ACHN (cell line): ENCODE measurements around the gene GPER1.
A peak's percentile ranks its signal among the peaks of the same experiment; 100 is the strongest.
"Not testable (repeated sequence)": the region's sequence is repeated elsewhere in the genome, so short reads cannot be mapped to it uniquely, and the experiment has no call there.

Experiments used
- DNase-seq: peaks from one replicate; pipeline ENCODE4 v3.0.0-alpha.2; 2015
- in situ Hi-C: cut with HindIII; loops from 2 replicates; pipeline ENCODE4 v1.10.0; 2017; ENCODE audit warnings: low sequenced_read_pairs, low pct_ligation_motif_present, low pct_unique_long_range_greater_than_20kb

The GPER1 gene

DNA sequence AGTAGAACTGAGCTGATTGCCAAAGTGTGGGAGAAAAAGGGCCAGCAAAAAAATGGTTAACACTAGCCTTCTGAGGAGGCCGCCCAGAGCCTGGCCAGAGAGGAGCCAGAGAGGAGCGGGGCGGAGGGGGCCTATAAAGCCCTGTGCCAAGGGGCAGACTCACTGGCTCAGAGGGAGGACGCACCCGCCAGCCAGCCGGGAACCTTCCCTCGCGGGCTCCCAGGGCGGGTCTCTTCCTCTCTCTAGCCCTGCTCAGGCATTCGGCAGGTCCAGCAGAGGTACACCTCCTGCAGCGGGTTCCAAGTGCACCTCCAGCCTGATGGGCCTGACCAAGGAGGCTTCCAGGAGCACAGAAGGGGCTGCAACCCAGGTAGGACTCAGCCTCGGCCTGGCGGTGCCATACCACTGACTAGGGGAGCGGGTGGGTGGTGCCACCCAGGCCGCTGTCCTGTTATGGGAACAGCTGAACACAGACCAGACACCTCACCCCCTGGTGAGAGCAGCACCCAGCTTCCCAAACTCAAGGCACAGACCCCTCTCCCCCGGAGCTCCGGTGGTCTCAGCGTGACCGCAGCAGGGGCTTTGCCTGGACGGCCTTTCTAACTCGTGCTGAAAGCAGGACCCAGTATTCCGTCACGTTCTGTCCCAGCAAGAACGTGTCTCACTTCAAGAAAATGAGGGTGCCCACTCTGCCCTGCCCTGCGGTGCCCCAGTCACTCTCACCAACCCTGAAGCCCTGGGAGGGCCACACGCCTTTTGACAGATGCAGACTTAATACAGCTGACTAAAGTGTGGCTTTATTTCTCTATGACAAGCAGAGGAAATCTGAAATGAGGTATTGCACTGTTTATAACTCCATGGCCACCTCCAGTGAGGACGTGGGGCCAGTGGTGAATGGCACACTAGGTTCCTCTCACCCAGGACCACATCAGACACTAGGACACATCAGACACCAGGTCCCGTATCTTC is at the start of gene GPER1:
TSS of gene GPER1 (plus strand) at position 162 of the 969 bp plus-strand sequence. CDS start 3,616 bp downstream, outside the sequence.
- DNase-seq: no peak
- in situ Hi-C loops: no loop called here

DNA sequence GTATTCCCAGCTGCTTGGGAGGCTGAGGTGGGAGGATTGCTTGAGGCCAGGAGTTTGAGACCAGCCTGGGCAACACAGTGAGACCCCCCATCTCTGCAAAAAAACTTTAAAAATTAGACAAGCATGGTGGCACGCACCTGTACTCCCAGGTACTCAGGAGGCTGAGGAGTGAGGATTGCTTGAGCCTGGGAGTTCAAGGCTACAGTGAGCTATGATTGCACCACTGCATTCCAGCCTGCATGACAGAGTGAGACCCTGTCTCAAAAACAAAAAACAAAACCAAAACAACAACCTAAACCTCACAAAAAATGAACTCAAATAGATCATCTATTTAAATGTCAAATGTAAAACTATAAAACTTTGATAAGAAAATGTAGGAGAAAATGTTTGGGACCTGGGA is 47.7 kb upstream of the GPER1 start:
- in situ Hi-C loops, DNase-seq: not testable (repeated sequence)

GRCh38 chr7:1040790-1041189 is 47.1 kb upstream of the GPER1 start:
- in situ Hi-C loops: no loop called here
- no peak for DNase-seq

GRCh38 chr7:1041551-1042491 is 46.1 kb upstream of the GPER1 start:
- no peak for DNase-seq
- in situ Hi-C loops: no loop called here

DNA sequence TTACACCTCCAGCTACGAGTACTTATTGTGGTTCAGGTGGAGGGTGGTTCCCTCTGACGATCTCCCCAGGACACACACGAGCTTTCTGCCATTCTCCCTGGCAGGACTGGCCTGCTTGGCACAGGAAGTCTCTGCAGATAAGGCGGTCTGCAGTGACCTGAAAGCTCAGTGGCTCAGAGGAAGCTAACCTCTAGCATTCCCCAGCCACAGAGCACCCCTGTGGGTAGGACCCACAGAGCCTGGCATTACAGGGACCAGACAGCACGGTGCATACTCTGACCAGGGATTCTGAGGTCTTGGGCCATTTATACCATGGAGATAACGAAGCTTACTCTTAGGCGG is 45.5 kb upstream of the GPER1 start:
- no peak for DNase-seq
- in situ Hi-C loops: no loop called here

GRCh38 chr7:1043552-1044188 is 44.2 kb upstream of the GPER1 start:
- in situ Hi-C loops: no loop called here
- peak; percentile 11 for DNase-seq

DNA sequence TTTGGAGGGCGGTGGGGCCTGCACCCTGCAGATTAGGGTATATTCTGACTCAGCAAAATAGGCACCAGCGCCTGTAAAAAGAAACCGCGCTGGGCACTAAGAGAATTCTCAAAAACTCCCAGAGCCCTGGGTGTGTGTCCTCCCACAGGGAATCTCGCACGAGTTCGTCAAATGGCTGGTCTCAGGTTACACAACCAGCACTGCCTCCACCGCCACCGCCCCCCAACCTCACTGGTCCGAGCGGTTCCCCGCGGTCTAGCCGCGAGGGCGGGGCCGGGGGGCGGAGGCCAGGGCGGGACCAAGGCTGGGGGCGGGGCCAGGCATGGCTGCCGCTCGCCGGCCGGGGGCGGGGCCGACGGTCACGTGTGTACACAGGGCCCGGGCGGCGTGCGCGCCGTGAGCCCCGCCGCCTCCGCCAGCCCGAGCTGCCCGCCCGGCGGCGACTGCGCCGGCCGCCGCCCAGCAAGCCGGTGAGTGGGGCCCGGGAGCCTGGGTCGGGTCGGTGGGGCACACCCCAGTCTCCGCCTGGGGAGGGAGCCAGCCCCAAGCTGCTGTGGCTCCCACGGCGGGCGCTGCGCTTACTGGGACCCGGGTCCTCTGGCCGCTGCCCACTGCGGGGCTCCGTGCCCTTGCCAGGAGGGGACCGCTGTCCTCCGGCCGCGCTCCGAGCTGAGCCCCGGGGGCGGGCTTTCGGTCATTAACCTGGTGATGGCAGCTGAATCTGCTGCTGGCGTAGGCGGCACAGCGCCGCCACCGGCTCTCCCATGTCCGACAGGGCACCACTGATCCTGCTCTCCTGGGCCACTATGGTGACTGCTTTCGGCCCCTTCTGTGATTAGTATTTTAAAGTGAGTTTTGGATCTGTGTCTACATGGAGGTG is 43.5 kb upstream of the GPER1 start, which contains the start of gene GPR146:
TSS of gene GPR146 (plus strand) at position 358 of the 880 bp plus-strand sequence. CDS start 12,970 bp downstream, outside the sequence.
- peak; percentile 99 for DNase-seq
- in situ Hi-C loops: no loop called here

DNA sequence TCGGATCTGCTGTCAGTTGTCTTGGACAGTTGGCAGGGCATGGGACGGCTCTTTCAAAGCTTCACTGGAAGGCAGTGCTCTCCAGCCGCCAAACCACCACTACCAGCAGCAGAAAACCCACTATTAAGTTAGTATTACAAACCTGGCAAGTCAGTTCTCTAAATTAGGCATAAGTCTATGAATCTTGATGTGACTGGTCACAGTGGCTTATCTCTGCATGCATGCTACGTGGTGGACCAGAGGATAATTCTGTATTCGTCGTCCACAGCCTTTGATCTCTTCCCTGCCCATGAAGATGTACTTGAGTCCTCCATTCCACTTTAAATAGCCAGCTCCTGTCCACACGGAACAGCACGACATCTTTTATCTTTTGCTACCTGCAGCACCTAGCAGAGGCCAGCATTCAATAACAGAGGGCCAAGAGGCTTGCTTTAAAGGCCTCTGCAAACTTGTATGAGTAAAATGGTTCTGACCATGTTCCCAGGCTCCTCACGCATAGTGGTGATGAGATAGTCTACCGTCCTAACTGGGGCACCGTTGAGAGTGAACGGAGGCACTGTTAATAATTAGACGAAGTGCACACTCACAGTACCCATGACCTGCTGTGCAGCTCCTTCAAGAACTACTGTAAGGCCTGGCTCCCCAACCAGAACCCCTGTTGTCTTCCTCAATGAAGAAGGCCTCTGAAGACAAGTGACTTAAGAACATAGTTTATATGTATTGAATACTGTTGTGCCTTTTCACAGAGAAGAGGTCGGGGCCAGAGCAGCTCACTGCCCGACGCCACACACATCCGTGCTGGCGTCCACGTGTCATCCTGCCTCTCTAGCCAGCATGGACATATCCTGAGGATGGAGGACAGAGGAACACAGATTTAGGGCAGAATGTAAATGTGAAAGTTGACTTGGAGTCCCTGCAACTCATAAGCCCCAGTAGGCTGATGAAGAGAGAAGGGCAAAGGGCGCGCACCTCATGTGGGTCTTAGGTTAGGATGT is 42.5 kb upstream of the GPER1 start:
- DNase-seq: peak; percentile 88
- in situ Hi-C loops: no loop called here

DNA sequence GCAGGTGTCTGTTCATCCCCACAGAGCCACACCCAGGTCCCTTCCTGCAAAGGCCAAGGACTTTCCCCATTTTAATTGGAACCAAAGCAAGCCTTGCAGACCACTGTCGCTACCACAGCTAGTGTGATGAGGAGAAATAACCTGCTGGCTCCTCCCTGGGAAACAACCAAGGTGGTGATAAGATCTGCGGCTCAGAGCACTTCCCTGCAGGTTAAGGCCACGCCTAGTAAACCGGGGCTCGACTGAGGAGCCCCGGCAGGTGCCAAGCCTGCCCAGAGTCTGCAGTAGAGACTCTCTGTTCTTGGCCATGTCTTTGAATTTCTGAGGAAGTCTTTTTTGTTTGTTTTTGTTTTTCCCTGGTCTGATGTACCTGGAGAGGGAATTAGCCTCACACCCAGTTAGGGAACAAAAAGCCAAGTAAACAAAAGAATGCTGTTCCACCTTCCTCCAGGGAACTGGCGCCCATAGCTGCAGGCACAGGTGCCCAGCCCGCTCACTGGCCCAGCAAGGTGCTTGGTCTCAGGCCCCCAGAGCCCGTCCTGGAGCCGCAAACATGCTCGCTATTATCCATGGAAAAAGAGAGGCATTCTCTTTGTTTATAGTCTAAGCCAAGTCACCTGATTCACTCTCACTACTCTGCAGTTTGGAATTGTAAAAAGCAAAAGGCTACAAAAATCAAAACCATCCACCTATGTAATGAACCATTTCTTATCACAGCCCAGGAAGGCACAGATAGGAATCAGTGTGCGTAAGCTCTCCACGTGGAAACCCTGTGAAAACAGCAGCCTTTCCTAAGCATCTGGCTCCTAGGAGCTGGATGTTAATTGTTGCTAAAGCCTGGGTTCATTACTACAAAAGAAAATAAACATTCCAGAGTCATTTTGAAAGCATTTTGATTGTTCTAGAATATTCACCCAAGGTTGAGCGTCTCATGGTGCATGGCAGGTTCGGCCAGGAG is 40.9 kb upstream of the GPER1 start:
- in situ Hi-C loops: no loop called here
- DNase-seq: no peak

DNA sequence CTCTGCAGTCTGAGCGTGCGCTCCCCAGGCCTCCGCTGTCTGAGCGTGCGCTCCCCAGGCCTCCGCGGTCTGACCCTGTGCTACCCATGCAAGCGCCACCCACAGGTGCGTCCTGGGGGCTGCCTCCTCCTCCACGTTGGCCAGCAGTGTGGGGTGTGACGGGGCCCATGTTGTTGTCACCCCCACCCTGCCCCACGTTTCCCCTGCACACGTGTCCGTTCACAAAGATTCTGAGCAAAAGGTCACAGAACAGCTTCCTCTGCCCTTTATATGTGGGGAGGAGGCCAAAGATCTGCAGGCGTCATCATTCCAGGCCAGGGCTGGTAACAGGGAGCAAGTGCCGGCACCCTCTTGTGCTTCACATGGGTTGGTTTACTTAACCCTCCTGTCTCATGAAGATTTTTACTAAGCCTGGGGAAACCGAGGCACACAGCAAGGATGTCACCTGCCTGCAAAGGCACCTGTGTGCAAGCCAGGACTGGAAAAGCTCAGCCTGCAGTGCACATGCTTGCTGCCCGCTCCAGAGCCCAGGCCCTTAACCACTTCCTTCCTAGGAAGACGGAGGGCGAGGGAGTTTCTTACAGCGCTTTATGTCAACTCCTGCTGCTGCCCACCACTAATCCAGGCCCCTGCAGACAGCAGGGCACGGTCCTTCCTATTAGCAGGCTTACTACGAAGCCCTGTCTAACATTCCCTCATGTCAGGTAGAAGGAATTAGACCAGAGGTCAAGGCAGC is 38.7 kb upstream of the GPER1 start:
- DNase-seq: no peak

GRCh38 chr7:1049801-1050200 is 38.1 kb upstream of the GPER1 start:
- in situ Hi-C loops: no loop called here
- no peak for DNase-seq

More for the DNA sequence above, 38.7 kb upstream of the GPER1 start:
- in situ Hi-C loops: no loop called here

DNA sequence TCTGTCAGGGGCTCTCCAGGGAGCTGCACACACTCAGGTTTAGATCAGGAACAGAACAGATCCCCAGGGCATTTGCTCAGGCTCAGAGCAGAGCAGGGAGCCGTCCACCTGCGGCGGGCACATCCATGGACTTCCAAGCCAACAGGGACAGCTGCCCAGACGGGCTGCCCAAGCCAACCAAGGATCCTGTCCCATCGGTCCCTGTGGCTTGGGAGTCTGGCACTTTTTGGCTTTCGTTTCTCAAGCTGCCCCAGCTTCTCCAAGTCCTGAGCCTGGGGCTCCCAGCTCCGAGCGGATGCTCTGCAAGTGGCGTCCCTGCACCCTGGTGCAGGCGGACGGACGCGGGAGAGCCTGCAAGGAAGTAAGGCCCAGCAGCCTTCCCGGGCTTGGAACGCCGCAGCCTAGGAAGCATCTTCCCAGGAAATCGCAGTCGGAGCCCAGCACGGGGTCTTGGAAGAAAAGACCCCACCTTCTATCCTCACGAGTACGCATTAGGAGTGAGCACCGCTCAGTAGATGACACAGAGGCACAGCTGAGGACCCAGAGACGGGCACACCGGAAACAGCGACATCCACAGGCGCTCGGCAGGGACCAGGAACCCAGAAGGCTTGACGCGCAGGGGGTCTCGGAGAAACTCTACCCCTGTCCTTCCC is 37.5 kb upstream of the GPER1 start:
- no peak for DNase-seq
- in situ Hi-C loops: no loop called here

- no peak for DNase-seq
- in situ Hi-C loops: no loop called here
Observed at GRCh38 chr7:1050956-1051690, 36.8 kb upstream of the GPER1 start.
